ENCODE results near the gene BSN.

The BSN gene

DNA sequence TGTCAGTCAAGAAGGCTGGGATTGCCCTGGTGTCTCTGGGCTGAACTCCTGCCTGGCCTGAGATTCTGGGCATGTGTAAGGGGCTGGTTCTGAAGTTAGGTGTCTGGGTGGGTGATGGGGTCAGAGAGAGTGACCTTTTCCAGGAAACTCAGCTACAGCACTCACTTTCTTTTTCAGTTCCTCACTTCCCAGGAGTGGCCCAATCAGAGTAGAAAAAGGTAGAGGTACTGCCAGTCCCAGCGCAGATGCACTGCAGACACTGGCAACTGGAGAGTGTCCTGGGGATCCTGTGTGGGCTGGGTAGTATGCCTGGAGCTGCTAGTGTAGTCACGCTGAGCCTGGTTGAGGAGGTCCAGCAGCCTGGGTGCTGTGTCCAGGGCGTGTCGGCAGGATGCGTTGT lies 73.4 kb downstream of the BSN start:
- TF ChIP-seq, protein P1, sequence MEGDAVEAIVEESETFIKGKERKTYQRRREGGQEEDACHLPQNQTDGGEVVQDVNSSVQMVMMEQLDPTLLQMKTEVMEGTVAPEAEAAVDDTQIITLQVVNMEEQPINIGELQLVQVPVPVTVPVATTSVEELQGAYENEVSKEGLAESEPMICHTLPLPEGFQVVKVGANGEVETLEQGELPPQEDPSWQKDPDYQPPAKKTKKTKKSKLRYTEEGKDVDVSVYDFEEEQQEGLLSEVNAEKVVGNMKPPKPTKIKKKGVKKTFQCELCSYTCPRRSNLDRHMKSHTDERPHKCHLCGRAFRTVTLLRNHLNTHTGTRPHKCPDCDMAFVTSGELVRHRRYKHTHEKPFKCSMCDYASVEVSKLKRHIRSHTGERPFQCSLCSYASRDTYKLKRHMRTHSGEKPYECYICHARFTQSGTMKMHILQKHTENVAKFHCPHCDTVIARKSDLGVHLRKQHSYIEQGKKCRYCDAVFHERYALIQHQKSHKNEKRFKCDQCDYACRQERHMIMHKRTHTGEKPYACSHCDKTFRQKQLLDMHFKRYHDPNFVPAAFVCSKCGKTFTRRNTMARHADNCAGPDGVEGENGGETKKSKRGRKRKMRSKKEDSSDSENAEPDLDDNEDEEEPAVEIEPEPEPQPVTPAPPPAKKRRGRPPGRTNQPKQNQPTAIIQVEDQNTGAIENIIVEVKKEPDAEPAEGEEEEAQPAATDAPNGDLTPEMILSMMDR (IDR thresholded peaks at IDR 0.05; ENCODE audit: borderline replicate concordance, insufficient read depth, low read depth, low read length) = no peak
- no peak overlapping the region for H3K4me3 ChIP-seq (ENCODE audit: low read depth, low read length)

DNA sequence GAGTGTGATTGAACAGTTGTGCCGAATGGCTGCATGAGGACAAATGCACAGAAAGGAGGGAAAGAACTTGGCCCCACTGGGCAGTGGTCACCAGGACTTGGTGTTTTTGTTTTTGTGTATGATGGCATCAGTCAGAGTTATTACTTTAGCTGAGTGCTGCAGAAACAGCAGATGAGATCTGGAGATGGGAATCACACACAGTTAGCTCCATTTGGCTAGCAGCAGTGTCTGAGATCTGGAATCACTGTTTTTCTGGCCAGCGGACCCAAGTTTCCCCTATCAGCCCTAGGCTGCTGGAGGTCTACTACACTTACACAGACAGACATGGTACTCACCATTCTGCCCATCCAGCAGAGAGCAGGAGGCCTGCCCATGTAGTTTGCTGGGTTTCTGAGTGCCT lies 74.0 kb downstream of the BSN start:
- TF ChIP-seq, protein P1 (IDR thresholded peaks at IDR 0.05; ENCODE audit: borderline replicate concordance, insufficient read depth, low read depth, low read length) = no peak
- no peak overlapping the region for H3K4me3 ChIP-seq (ENCODE audit: low read depth, low read length)

DNA sequence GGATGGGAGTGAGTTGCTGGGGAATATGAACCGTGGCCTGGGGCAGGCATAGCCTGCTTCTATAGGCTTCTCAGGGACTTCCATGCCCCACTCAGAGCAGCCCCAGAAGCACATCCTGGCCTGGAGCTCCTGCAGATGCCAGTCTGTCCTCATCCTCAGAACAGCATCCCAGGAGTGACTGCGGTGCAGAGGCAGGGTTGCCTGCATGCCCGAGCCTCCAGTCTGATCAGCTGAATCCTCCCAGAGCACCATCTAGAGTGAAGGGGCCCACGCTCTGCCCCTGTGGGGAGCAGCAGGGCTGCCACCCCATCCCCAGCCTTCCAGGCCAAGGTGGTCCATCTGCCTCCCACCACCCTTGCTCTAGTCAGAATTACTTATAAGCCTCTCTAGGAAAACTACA lies 75.2 kb downstream of the BSN start:
- no peak overlapping the region for H3K4me3 ChIP-seq (ENCODE audit: low read depth, low read length)
- TF ChIP-seq, protein P1 (IDR thresholded peaks at IDR 0.05; ENCODE audit: borderline replicate concordance, insufficient read depth, low read depth, low read length) = no peak

DNA sequence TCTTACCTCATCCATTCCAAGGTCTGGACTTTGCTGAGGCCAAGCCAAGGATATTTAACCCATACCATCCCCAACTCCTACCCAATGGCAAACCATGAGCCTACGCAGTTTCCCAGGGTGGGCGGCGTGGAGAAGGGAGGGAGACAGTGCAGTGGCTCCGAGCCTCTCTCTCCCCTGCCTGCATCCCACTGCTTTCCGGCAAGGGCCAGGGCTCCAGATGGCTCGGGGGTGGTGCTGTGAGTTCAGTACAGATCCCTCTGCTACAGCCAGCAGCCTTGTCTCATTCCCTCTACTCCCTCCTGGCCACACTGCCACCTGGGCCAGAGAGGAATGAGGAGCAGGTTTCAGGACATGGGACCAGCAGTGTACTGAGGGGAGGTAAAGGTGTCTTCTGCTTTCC lies 75.6 kb downstream of the BSN start:
- TF ChIP-seq, protein P1 (IDR thresholded peaks at IDR 0.05; ENCODE audit: borderline replicate concordance, insufficient read depth, low read depth, low read length) = no peak
- no peak overlapping the region for H3K4me3 ChIP-seq (ENCODE audit: low read depth, low read length)

DNA sequence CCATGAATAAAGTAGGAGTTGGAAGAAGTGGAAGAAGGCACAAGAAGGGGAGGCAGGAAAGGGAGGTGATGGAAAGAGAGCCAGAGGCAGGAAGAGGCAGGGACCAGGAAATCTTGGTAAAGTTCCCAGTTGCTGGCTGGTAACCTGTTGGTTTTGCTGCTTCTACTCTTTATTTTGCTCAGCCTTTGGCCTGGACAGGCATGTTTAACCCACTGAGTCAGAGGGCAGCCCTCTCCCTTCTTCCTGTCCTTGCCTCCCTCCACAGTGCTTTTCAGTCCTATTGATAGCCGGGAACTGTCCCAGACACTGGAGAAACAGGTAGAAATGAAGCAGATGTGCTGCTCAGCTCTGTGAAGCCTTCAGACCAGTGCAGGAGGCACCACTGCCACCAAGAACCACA lies 76.5 kb downstream of the BSN start:
- TF ChIP-seq, protein P1 (IDR thresholded peaks at IDR 0.05; ENCODE audit: borderline replicate concordance, insufficient read depth, low read depth, low read length) = no peak

DNA sequence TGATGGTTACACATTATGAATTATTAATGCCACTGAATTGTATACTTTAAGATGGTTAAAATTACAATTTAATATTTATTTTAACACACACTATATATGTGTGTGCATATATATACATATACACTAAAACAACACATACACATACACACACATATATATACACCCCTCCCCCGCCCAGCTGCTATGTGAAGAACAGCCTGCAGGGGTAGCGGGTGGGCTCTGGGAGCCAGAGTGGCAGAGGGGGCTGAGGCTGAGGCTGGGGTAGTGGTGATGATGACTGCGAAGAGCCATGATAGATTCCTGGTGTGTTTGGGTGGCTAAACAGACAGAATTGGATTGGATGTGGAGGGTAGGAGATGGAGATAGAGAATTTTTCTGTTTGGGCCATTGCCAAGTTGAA lies 80.5 kb downstream of the BSN start:
- no peak overlapping the region for H3K4me3 ChIP-seq (ENCODE audit: low read depth, low read length)
- TF ChIP-seq, protein P1 (IDR thresholded peaks at IDR 0.05; ENCODE audit: borderline replicate concordance, insufficient read depth, low read depth, low read length) = no peak

More for the DNA sequence above, 76.5 kb downstream of the BSN start:
- no peak overlapping the region for H3K4me3 ChIP-seq (ENCODE audit: low read depth, low read length)

DNA sequence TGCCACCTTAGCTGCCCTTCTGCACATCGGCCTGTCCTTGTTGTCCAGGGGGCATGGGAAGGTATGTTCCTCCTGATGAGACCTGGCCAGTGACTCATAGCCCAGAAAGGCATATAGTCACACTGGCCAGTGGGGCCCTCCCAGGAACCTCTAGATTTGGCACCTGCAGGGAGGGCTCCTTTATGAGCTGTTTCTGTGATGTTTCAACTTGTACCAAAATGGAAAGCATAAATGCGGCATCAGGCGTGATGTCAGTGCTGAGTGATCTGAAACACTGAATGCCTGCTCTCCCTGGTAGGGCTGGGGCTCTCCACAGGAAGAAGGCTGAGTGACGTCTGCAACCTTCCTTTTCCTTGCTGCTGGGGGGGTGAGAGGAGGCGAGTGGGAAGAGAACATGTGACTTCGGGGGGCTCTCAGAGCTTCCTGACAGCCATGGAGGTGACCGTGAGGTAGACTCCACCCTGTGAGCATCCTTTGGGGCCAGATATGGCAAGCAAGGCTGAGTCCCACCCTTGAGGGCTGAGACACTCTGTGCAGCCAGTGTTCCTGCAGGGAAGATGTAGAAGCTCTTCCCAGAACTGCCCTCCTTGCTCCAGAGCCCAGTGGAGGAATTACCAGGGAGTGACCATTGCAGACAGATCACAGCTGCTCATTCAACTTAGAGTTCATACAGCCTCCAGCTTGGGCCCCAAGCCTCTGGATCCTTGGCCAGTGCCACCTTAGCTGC lies 82.8 kb downstream of the BSN start:
- TF ChIP-seq, protein P1 (IDR thresholded peaks at IDR 0.05; ENCODE audit: borderline replicate concordance, insufficient read depth, low read depth, low read length) = no peak
- H3K4me3 ChIP-seq (ENCODE audit: low read depth, low read length) = no peak overlapping the region
